Glomerular endothelial cell (primary cell): ENCODE data around the gene GMDS. TPM values are rescaled to one million over a fixed set of nuclear protein-coding genes. Genes with fewer than 3 reads are reported as not detected.
A peak's percentile ranks its signal among the peaks of the same experiment; 100 is the strongest.

Source experiments
- DNase-seq: peaks from one replicate; pipeline ENCODE4 v3.0.0-alpha.2; 2011; ENCODE audit warnings: low read depth, low spot score; ENCODE audit errors: extremely low read depth
- total RNA-seq: library from RNA; depleted of rRNA; stranded (reverse); fragments of >200 nt; gene quantifications from 2 replicates; pipeline ENCODE4 v1.2.3, GENCODE V29; 2015

Gene GMDS
- total RNA-seq, 1 donor from 2014 or later = 26.3 TPM

- DNase-seq = no peak
These were observed 36.1 kb downstream of the GMDS start for GRCh38 chr6:2209226-2209809.

- no peak for DNase-seq
These were observed 36.9 kb downstream of the GMDS start for GRCh38 chr6:2208468-2208867.

GRCh38 chr6:2205396-2205795 lies 40.0 kb downstream of the GMDS start:
- no peak for DNase-seq

- DNase-seq = no peak
These were observed 41.1 kb downstream of the GMDS start for GRCh38 chr6:2204272-2204671.

GRCh38 chr6:2203264-2203663 lies 42.1 kb downstream of the GMDS start:
- peak; percentile 83 for DNase-seq

GRCh38 chr6:2197984-2198383 lies 47.4 kb downstream of the GMDS start:
- DNase-seq = no peak

GRCh38 chr6:2197177-2197671 lies 48.2 kb downstream of the GMDS start:
- no peak for DNase-seq

- no peak for DNase-seq
These were observed 49.2 kb downstream of the GMDS start for GRCh38 chr6:2196079-2196679.

GRCh38 chr6:2194643-2195042 lies 50.8 kb downstream of the GMDS start:
- DNase-seq = no peak

- DNase-seq = no peak
These were observed 51.5 kb downstream of the GMDS start for GRCh38 chr6:2193931-2194330.

GRCh38 chr6:2192976-2193375 lies 52.4 kb downstream of the GMDS start:
- DNase-seq = no peak

GRCh38 chr6:2191390-2191740 lies 54.0 kb downstream of the GMDS start:
- no peak for DNase-seq

- DNase-seq = no peak
These were observed 54.6 kb downstream of the GMDS start for GRCh38 chr6:2190661-2191389.

GRCh38 chr6:2188856-2189384 lies 56.5 kb downstream of the GMDS start:
- DNase-seq = no peak

GRCh38 chr6:2188397-2188796 lies 57.0 kb downstream of the GMDS start:
- DNase-seq = no peak

- no peak for DNase-seq
These were observed 57.6 kb downstream of the GMDS start for GRCh38 chr6:2187826-2188225.

GRCh38 chr6:2186516-2186915 lies 58.9 kb downstream of the GMDS start:
- DNase-seq = no peak

GRCh38 chr6:2185466-2185865 lies 59.9 kb downstream of the GMDS start:
- DNase-seq = no peak

- no peak for DNase-seq
These were observed 60.5 kb downstream of the GMDS start for GRCh38 chr6:2184700-2185455.

- no peak for DNase-seq
These were observed 61.7 kb downstream of the GMDS start for GRCh38 chr6:2183752-2184151.

GRCh38 chr6:2183246-2183645 lies 62.2 kb downstream of the GMDS start:
- no peak for DNase-seq
